Measurements from ENCODE around the gene B4GAT1.

DNA sequence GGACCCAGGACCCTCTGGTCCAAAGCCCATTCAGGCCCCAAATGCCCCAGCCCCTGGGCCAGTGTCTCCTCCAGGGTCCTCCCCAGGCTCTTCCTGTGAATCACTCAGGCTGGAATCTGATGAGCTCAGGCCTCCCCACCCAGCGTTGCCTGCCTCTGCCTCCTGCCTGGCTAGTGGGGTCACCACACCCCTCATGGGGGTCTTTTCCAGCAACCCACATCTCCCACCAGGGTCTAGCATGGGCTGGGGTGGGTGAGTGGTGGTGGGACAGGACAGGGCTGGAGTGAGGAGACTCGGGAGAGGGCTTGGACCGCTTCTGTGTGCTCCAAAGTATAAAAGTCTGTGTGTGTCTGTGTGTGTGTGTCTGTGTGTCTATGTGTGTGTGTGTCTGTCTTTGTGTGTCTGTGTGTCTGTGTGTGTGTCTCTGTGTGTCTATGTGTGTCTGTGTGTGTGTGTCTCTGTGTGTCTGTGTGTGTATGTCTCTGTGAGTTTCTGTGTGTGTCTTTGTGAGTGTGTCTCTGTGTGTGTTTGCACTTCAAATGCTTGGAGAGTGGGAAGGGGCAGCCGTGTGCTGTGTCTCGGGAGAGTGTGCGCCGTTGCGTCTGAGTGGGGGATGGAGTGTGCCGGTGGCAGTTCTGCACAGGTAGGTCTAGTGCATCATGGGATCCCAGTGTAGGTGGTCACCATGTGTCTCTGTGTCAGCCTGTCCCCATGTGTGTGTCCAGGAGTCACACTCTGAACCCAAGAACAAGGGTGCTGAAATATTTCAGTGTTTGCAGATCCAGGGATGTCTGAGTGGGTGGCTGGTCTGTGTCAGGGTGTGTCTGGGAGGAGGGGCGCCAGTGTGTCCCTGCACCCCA is 20.0 kb downstream of the B4GAT1 start:
- TF ChIP-seq EZH2 (optimal IDR thresholded peaks at IDR 0.05; ENCODE audit: low read depth, low read length) (no peak), CTCF (IDR thresholded peaks at IDR 0.05; ENCODE audit: low read length) (no peak)

All from MM.1S (cell line).